GM12864 (cell line): ENCODE data around the gene SCN4B.

ENCODE experiments used
- DNase-seq: peaks from one replicate; pipeline ENCODE4 v3.0.0-alpha.2; 2011; ENCODE audit warnings: low read depth
- H3K4me3 ChIP-seq: 2 replicates; pipeline ENCODE4 v1.5.1; 2011; ENCODE audit warnings: mild to moderate bottlenecking, low read depth, low read length, control low read depth
- CTCF ChIP-seq: IDR thresholded peaks from 2 replicates; pipeline ENCODE4 v1.5.1; 2011; ENCODE audit warnings: low read depth, mild to moderate bottlenecking, moderate library complexity, low read length, control low read depth, inconsistent platforms; ENCODE audit errors: missing control alignments

Gene SCN4B

GRCh38 chr11:118106789-118107335 lies 45.8 kb downstream of the SCN4B start:
- H3K4me3 ChIP-seq: no peak overlapping the region
- no peak for DNase-seq
- TF ChIP-seq CTCF: no peak

GRCh38 chr11:118105657-118106305 lies 46.8 kb downstream of the SCN4B start:
- H3K4me3 ChIP-seq: no peak overlapping the region
- no peak for TF ChIP-seq CTCF

GRCh38 chr11:118104491-118104890 lies 48.1 kb downstream of the SCN4B start:
- no peak for DNase-seq
- TF ChIP-seq CTCF: no peak
- H3K4me3 ChIP-seq: no peak overlapping the region

More at GRCh38 chr11:118105657-118106305, 46.8 kb downstream of the SCN4B start:
- no peak for DNase-seq

GRCh38 chr11:118102721-118103261 lies 49.8 kb downstream of the SCN4B start:
- no peak for DNase-seq
- TF ChIP-seq CTCF: no peak
- no peak overlapping the region for H3K4me3 ChIP-seq

GRCh38 chr11:118100691-118101232 lies 51.9 kb downstream of the SCN4B start:
- DNase-seq: no peak
- TF ChIP-seq CTCF: no peak

GRCh38 chr11:118099838-118100556 lies 52.6 kb downstream of the SCN4B start:
- no peak overlapping the region for H3K4me3 ChIP-seq
- no peak for DNase-seq
- no peak for TF ChIP-seq CTCF

More at GRCh38 chr11:118100691-118101232, 51.9 kb downstream of the SCN4B start:
- H3K4me3 ChIP-seq: no peak overlapping the region
